Stomach (tissue), 9 donors: ENCODE measurements around the gene DCAF6. TPM values are rescaled to one million over a fixed set of nuclear protein-coding genes. Genes with fewer than 3 reads are reported as not detected.
A peak's percentile ranks its signal among the peaks of the same experiment; 100 is the strongest.
"Not testable (repeated sequence)": the region's sequence is repeated elsewhere in the genome, so short reads cannot be mapped to it uniquely, and the experiment has no call there.

Source experiments
- DNase-seq, 2 donors: peaks; one replicate each; pipeline versions ENCODE4 v3.0.0 to v3.0.0-alpha.2; 2013 to 2019
- H3K27ac ChIP-seq, 5 donors: fragments of 200-600 bp in 4 of 5; sonication (generic) in 4 of 5; one replicate each; pipeline ENCODE4 v1.5.1; 2013 to 2019; ENCODE audit warnings: mild to moderate bottlenecking in 1 of 5, moderate library complexity in 1 of 5
- H3K27me3 ChIP-seq, 3 donors: fragments of 200-600 bp; sonication (generic); one replicate each; pipeline ENCODE4 v1.5.1; 2017 to 2019; ENCODE audit warnings: mixed run types in 1 of 3
- H3K36me3 ChIP-seq, 4 donors: fragments of 200-600 bp; sonication (generic); 1 replicate in 3 of 4; 2 replicates in 1 of 4; pipeline ENCODE4 v1.5.1; 2016 to 2019
- H3K4me1 ChIP-seq, 4 donors: fragments of 200-600 bp; sonication (generic); one replicate each; pipeline ENCODE4 v1.5.1; 2016 to 2019
- H3K4me3 ChIP-seq, 4 donors: fragments of 200-600 bp; sonication (generic) in 3 of 4; one replicate each; pipeline ENCODE4 v1.5.1; 2016 to 2019; ENCODE audit warnings: mild to moderate bottlenecking in 1 of 4
- H3K9me3 ChIP-seq, 4 donors: fragments of 200-600 bp; sonication (generic); one replicate each; pipeline ENCODE4 v1.5.1; 2016 to 2019
- CTCF ChIP-seq, 7 experiments: fragments of 450-650 bp in 4 of 7; fragments of 200-600 bp in 3 of 7; sonication (generic) in 3 of 7; IDR thresholded peaks; one replicate each; pipeline ENCODE4 v1.5.1; 2016 to 2019; ENCODE audit warnings: antibody characterized with exemption in 7 of 7, control low read depth in 2 of 7, mild to moderate bottlenecking in 1 of 7
- EP300 ChIP-seq: sonication (generic); formaldehyde crosslinking; IDR thresholded peaks from one replicate; pipeline ENCODE4 v1.6.1; 2017; ENCODE audit warnings: antibody characterized with exemption
- POLR2A ChIP-seq, 4 donors: fragments of 450-650 bp; IDR thresholded peaks; one replicate each; pipeline ENCODE4 v1.6.1; 2016; ENCODE audit warnings: antibody characterized with exemption in 4 of 4, control low read depth in 2 of 4, mild to moderate bottlenecking in 1 of 4, moderate library complexity in 1 of 4
- POLR2AphosphoS5 ChIP-seq, 3 donors: sonication (generic); formaldehyde crosslinking; IDR thresholded peaks; one replicate each; pipeline ENCODE4 v1.6.1; 2016; ENCODE audit warnings: antibody characterized with exemption in 3 of 3
- WGBS, 5 donors: extraction: QIAGEN DNeasy Blood & Tissue Kit in 3 of 5; methylation state at CpG; one replicate each; pipeline versions ENCODE4 v1.1.5 to v1.1.7; 2013 to 2018; 5-methylcytosine and 5-hydroxymethylcytosine counted together
- intact Hi-C: fragments of 100-400 bp; cut with DNase I; formaldehyde crosslinking; loops from one replicate; pipeline ENCODE4 v1.15.1; 2023; ENCODE audit warnings: low total_unique reads
- polyA plus RNA-seq, 3 donors: library from polyadenylated mRNA; stranded (reverse); fragments of 200-250 nt; gene quantifications; one replicate each; pipeline ENCODE4 v1.2.3, GENCODE V29; 2013
- total RNA-seq, 5 donors: library from RNA; depleted of rRNA; stranded (reverse); fragments of >200 nt; gene quantifications; one replicate each; pipeline versions ENCODE4 v1.1.0 to v1.2.3, GENCODE V29; 2014 to 2016
- donor health status: healthy with polysubstance abuse.
- donor health status: Bipolar disorder and iron deficiency.
- donor health status: healthy.

The DCAF6 gene
- total and polyA plus RNA-seq, 8 donors = 39.3 to 124 (median 71.9) TPM

GRCh38 chr1:167926486-167926997 is 9.9 kb upstream of the DCAF6 start:
- intact Hi-C loops = no loop called here

GRCh38 chr1:167927046-167927754 is 9.3 kb upstream of the DCAF6 start:
- TF ChIP-seq POLR2A (IDR thresholded peaks at IDR 0.05) (no peak), CTCF (IDR thresholded peaks at IDR 0.05) (no peak), EP300 (no peak)
- H3K4me1 ChIP-seq = peaks cover 7 to 91% (median 45%) of the 10 kb centered on the region in 4 donors
- peaks cover 0 to 14% (median 0%) of the 10 kb centered on the region in 4 donors for H3K36me3 ChIP-seq
- H3K27ac ChIP-seq = peak overlapping the region in 2 of 5 donors; percentile 5 to 35
- intact Hi-C loops = no loop called here
- H3K4me3 ChIP-seq = peak overlapping the region in 1 of 4 donors; percentile 27
- DNase-seq = no peak
- 56 to 66% (median 65%) methylated on average over 4 of the region's 4 CpGs for WGBS, 5 donors
- no peaks in the 10 kb centered on the region for H3K9me3 ChIP-seq
- no peaks in the 10 kb centered on the region for H3K27me3 ChIP-seq

More at GRCh38 chr1:167926486-167926997, 9.9 kb upstream of the DCAF6 start:
- Histone ChIP-seq H3K9me3 (no peaks in the 10 kb centered on the region), H3K27me3 (no peaks in the 10 kb centered on the region), H3K4me3 (peak overlapping the region in 2 of 4 donors; percentile 9 to 27), H3K36me3 (peaks cover 0 to 14% (median 0%) of the 10 kb centered on the region in 4 donors), H3K4me1 (peaks cover 7 to 91% (median 42%) of the 10 kb centered on the region in 4 donors), H3K27ac (peak overlapping the region in 1 of 5 donors; percentile 35)
- DNase-seq = peak; percentile 40 to 58
- WGBS, 5 donors = 37 to 56% (median 52%) methylated on average over 6 of the region's 6 CpGs
- peak in 1 of 3 donors; percentile 10 for TF ChIP-seq POLR2AphosphoS5 (IDR thresholded peaks at IDR 0.05)
- TF ChIP-seq POLR2A (IDR thresholded peaks at IDR 0.05) = no peak
- no peak for TF ChIP-seq CTCF (IDR thresholded peaks at IDR 0.05)
- no peak for TF ChIP-seq EP300

- H3K27me3 ChIP-seq = no peaks in the 10 kb centered on the region
- no peaks in the 10 kb centered on the region for H3K9me3 ChIP-seq
- intact Hi-C loops = no loop called here
- H3K36me3 ChIP-seq = peaks cover 0 to 7% (median 0%) of the 10 kb centered on the region in 4 donors
- H3K4me1 ChIP-seq = peaks cover 10 to 95% (median 46%) of the 10 kb centered on the region in 4 donors
- no peak for TF ChIP-seq POLR2A (IDR thresholded peaks at IDR 0.05)
- TF ChIP-seq CTCF (IDR thresholded peaks at IDR 0.05) = no peak
- TF ChIP-seq EP300 = no peak
- no peak for TF ChIP-seq POLR2AphosphoS5 (IDR thresholded peaks at IDR 0.05)
- 80 to 88% (median 85%) methylated on average over 2 of the region's 2 CpGs for WGBS, 5 donors
- no peak overlapping the region for H3K4me3 ChIP-seq
- H3K27ac ChIP-seq = no peak overlapping the region
- DNase-seq = no peak
Observed at GRCh38 chr1:167928457-167928852, 8.0 kb upstream of the DCAF6 start.

- intact Hi-C loops, H3K9me3 ChIP-seq, H3K36me3 ChIP-seq, H3K27ac ChIP-seq, H3K4me3 ChIP-seq, DNase-seq, H3K27me3 ChIP-seq: not testable (repeated sequence)
- 85 to 90% (median 87%) methylated on average over 9 of the region's 9 CpGs for WGBS, 5 donors
- H3K4me1 ChIP-seq = peaks cover 10 to 95% (median 48%) of the 10 kb centered on the region in 4 donors
Observed at GRCh38 chr1:167928919-167929318, 7.6 kb upstream of the DCAF6 start.

- H3K4me1 ChIP-seq = peaks cover 10 to 96% (median 49%) of the 10 kb centered on the region in 4 donors
- intact Hi-C loops = no loop called here
- H3K27me3 ChIP-seq = no peaks in the 10 kb centered on the region
- H3K27ac ChIP-seq = no peak overlapping the region
- no peak for TF ChIP-seq POLR2AphosphoS5 (IDR thresholded peaks at IDR 0.05)
- TF ChIP-seq CTCF (IDR thresholded peaks at IDR 0.05) = no peak
- TF ChIP-seq POLR2A (IDR thresholded peaks at IDR 0.05) = no peak
- TF ChIP-seq EP300 = no peak
- no peak for DNase-seq
- H3K9me3 ChIP-seq = no peaks in the 10 kb centered on the region
- 29 to 50% (median 36%) methylated on average over 1 of the region's 1 CpG for WGBS, 5 donors
- H3K36me3 ChIP-seq = no peaks in the 10 kb centered on the region
- H3K4me3 ChIP-seq = no peak overlapping the region
Observed at GRCh38 chr1:167929725-167930124, 6.8 kb upstream of the DCAF6 start.
